NCI-H345 treated with DMSO at 0.1 percent for 48 hours (cell line): ENCODE data around the gene KDSR.

Experiments used
- DNase-seq: peaks from one replicate; lab custom pipeline; 2025; ENCODE audit not compliant: unreplicated experiment; lab: John Stamatoyannopoulos, UW

Gene KDSR

DNA sequence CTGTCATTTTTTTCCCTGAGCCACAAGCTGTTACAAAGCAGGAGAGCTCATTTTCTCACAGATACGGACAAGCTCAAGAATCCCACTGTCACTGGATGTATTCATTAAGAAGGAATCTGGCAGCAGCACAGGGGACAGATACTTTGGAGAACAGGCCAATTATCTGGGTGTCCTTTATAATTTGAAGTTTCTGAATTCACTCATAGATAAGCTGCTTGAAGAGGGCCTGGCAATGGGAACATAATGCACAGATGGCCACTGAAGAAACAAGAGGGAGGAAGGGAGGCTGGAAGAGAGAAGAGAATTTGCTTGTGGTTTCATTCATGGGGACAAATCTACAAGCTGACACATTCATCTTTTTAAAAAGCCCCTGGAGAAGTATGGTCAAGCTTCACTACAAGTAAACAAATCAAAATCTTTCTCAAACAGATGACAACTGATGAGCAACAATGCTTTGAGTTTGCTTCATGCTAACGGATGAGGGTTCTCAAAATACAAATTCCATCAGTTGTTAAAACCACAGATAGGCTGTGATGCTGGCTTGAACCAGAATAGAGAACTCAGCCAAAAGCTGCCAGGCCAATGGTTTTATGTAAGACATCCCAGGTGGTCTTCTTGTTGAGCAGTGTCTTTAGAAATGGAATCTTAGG lies 59.3 kb downstream of the KDSR start:
- DNase-seq: no peak

DNA sequence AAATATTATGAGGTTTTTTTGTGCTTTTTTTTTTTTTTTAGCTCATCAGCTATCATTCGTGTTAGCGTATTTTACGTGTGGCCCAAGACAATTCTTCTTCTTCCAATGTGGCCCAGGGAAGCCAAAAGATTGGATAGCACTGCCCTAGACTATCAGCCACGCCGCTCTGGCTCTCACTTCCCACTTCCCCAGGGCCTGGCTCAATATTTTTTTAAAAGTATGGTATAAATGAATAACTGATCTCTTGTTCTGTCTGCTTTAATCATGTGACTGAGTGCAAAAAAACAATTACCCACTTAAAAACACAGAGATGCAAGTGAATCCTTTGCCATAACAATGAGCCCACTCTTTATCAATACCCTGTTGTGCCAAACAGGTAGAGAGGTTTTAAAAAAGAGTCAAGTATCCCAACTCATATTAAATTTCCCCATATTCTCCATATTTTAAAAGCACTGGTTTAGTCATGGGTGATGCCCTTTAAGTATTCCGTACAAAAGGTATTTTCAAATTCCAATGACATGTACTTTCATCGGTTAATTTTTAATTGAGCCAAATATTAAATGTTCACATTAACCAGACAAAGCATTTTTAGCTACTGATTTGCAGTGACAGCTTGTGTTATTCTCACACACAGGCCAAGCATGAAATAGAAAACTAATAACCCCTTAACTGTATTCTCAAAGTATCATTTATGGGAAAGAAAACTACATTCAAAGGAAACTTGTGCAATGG lies 60.0 kb downstream of the KDSR start:
- DNase-seq: no peak

DNA sequence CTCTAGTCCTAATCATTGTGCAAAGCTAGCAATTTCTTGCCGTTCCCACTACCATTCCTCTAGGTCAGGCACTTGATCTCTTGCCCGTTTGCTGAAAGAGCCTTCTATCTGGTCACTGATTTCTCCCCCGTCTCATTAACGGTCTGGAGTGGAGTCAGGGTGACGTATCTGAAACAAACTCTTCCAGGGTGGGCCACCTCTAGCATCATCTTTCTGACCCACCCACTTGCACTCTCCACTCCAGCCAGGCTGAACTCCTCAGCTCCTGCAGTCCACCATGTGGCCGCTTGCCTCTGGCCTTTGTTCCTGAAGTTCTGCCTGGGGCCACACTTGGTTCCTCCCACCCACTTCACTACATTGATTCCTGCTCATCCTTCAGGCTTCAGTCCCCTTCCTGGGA lies 60.8 kb downstream of the KDSR start:
- no peak for DNase-seq

- no peak for DNase-seq
Observed at GRCh38 chr18:63303547-63303946, 63.5 kb downstream of the KDSR start.

DNA sequence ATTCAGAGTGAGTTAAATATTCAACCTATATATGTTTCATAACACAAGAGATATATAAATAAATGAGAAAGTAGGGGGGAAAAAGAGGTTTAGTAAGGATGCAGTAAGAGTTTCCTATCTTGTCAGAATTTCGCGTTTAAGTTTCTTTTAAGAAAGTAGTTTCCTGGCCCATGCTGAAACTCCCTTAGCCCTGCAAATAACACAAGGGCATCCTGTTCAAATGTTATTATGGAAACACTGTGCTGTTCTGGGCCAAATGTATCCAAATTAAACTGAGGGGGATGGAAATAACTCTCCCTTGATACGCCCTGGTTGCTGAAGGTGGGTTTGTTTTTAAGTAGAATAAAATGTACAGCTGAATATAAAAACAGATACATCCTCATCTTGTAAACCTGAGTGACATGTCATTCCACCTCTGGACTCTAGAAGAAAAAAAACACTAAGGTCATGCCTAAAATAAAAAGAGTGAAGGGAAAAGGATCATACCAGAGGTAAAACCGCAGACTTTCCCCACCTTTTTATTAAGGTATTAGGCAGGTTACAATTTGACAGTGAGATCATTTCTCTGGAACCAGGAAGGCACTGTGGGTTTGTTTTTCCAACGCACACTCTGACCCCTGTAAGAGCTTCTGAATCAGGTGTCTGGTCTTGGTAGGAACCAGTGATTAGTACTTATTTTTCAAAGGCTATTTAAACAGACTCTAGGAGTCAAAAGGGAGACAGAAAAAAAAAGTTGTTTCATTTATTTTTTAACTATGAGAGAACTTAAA lies 64.2 kb downstream of the KDSR start:
- no peak for DNase-seq

GRCh38 chr18:63302220-63302619 lies 64.8 kb downstream of the KDSR start:
- no peak for DNase-seq

- DNase-seq: no peak
Observed at GRCh38 chr18:63301434-63301833, 65.6 kb downstream of the KDSR start.

DNA sequence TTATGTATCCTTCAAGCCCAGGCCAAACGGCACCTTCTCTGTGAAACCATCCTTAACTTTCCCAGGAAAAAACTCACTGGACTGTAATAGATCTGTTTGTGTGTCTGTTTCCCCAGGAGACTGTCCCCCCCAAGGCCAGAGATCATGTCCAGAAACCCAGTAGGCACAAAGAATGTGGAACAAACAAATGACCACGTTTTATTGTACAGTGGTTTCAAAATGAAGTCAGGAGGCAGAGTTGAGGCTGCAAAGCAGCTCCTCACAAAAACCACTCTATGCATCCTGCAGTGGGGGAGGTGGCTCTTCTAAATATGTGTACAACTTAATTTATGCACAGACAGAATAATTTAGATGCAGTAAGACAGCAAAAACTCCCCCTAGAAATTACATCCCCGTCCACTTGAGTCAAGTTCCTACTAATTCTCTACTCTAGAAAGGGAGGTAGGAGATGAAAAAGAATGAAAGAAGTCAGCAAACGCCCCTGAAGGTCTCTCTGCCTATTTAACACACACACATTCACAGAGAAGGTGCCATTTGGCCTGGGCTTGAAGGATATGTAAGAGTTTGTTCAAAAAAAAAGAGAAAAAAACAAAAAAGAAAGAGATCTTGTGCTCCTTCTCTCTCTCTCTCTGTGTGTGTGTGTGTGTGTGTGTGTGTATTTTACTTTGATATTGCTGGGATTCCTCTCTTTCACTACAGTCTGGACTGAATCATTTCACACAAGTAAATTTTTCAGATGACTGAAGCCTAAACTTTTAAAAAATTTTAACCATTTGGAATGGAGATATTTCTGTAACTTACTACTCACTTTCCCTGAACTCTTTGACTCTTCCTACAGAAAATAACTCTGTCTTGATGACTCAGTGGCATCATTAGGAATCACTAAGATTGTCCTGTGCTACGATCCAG lies 66.9 kb downstream of the KDSR start:
- DNase-seq: no peak

DNA sequence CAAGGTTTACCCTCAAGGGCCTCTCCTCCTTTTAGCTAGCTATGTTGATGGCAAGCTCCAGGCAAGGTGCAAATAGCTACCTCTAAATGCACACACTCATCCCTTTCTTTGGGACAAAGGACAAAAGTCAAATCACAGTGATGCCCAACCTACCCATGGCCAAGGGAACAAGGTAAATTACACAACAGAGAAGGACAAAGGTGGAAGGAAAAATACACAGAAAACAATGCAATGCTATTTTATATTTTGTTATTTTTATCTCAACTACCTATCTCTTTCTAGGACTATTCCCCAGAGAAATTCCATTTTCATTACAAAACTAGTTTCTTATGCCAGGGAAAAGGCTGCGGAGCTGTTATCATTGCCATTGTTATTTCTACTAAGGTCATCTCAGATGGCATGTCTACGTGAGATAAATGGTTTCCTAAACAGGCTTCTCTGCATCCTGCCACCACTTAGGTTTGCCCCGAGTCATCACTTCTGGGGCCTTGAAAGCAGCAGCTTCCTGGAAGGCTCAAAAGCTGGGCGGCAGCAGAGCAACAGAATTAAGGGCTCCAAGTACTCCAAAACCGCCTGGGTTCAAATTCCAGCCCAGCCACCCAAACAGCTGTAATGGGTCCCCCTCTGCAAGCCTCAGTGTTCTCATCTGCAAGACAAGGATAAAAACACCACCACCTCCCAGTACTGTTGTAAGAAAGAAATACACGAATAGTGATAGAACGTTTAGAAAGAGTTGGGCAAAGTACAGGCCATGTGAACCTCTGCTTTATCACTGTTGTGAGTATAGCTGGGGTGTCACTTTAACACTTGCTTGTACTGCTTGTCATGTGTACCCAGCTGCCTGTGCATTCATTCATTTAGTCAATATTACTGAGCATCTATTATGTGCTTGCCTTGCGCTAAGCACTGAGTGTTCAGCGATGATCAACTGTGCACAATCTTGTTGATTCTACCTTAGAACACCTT lies 68.3 kb downstream of the KDSR start:
- no peak for DNase-seq

- no peak for DNase-seq
Observed at GRCh38 chr18:63297687-63298399, 69.2 kb downstream of the KDSR start.

DNA sequence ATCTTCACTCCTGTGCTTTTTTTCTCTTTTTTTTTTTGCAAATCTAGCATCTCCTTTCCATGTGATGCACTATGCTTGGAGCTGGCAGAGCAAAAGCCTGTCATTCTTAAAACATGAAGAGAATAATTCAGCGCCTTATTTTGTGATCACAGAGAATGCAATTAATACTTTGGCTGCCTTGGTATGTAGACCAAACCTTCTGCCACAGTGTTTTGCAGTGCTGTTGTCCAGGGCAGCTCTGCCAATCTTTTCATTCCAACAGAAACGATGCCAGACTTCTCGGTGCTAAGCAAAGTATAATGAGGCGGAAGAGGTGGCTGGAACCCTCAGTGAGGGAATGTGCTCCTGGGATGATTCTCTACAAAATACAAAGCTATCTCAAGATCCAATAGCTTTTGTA lies 73.1 kb downstream of the KDSR start:
- no peak for DNase-seq

DNA sequence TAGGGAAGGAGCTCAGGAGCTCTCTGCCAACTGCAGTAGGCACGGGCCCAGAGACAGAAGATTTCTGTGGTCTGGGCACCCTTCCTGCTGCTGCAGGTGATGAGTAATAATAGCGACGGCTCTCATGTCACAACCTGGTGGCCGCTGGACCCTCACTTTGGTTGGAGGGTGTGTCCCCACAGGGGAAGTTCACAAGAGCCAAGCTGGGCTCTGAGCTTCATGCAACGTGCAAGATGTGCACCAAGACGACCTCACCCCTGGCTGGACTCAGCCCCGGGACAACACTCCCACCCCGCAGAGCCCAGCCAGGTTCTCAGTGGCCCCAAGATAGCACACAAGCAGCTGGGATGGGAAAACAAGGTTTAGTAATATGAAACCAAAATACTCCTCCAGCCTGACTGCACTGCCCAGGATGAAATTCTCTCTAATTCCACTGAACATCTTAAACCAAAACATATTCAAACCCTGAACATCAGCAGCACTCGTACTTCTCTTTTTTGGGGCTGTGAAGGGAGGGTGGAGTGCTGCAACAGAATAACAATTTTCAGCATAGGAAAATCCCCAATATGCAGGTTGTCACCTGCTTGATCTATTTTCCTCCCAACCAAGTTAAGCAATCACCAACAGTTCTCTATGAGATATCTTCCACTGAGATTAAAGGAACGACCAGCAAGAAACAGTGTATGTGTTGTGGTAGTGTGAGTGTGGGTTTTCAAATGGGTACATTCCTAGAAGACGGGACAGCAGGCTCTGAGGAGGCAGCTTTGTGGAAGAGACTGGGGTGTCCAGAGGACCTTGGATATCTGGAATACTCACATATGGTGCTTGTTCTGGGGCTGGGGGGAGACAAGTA lies 73.9 kb downstream of the KDSR start:
- no peak for DNase-seq

- no peak for DNase-seq
Observed at GRCh38 chr18:63291278-63291677, 75.7 kb downstream of the KDSR start.

DNA sequence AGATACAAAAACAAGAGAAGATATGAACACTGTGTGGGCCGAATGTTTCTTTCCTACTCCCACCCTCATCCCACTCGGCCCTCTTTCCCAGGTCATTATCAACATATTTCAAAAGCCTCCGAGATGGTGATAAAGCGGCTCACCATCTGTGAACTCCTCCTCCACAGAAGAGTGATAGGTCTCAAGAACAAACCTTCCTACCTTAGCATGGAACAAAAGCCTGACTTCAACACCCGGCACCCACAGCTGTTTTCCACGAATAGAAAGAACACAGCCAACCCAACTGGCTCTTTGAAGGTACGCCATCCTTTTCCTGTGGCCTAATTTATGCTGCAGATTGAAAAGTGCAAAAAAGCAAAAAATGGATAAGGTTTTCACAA lies 76.2 kb downstream of the KDSR start:
- DNase-seq: no peak

GRCh38 chr18:63290166-63290820 lies 76.7 kb downstream of the KDSR start:
- no peak for DNase-seq

- no peak for DNase-seq
Observed at GRCh38 chr18:63288311-63288710, 78.7 kb downstream of the KDSR start.

- DNase-seq: no peak
Observed at GRCh38 chr18:63287691-63288220, 79.2 kb downstream of the KDSR start.

DNA sequence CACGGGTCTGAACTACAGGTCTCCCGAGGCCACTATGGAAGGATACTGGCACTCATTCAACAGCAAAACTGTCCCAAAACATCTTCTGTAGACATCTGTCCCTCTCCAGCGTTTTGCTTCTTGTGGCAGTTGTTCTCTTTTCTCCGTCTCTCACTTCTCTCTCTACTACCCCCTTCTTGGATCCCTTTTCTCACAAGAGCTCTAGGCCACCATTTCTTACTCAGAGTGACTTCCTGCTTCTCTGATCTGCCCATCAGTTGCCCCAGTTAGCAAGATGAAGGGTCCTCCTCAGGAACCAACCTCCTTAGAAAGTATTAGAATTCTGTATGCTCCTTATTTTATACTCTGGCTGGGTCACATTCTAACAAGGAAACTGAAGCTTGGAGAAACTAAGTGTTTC lies 80.1 kb downstream of the KDSR start:
- DNase-seq: no peak
